ENCODE measurements around the gene RPS28. TPM values are rescaled to one million over a fixed set of nuclear protein-coding genes. Genes with fewer than 3 reads are reported as not detected.

Gene RPS28
- total and polyA plus RNA-seq, 2 donors: 1,209 to 1,415 TPM

Other genes with a start within 250 kb of the RPS28 start
- 0.61 TPM for gene FBN3, start 171.9 kb upstream of the RPS28 start, total RNA-seq
- gene FBN3, start 171.9 kb upstream of the RPS28 start, polyA plus RNA-seq: 0.16 TPM
- gene CERS4, start 112.1 kb upstream of the RPS28 start, total RNA-seq: 21.7 TPM
- 28.5 TPM for gene CERS4, start 112.1 kb upstream of the RPS28 start, polyA plus RNA-seq
- 24.7 TPM for gene CD320, start 13.1 kb upstream of the RPS28 start, total RNA-seq
- 31.9 TPM for gene CD320, start 13.1 kb upstream of the RPS28 start, polyA plus RNA-seq
- gene NDUFA7, start 121 bp upstream of the RPS28 start, total RNA-seq: 98.3 TPM
- gene NDUFA7, start 121 bp upstream of the RPS28 start, polyA plus RNA-seq: 110 TPM
- gene KANK3, start 21.8 kb downstream of the RPS28 start, total RNA-seq: 3.3 TPM
- gene KANK3, start 21.8 kb downstream of the RPS28 start, polyA plus RNA-seq: 6.0 TPM
- gene ANGPTL4, start 42.7 kb downstream of the RPS28 start, total RNA-seq: 0.42 TPM
- 14.4 TPM for gene ANGPTL4, start 42.7 kb downstream of the RPS28 start, polyA plus RNA-seq
- gene RAB11B, start 68.9 kb downstream of the RPS28 start, total RNA-seq: 5.6 TPM
- gene RAB11B, start 68.9 kb downstream of the RPS28 start, polyA plus RNA-seq: 81.9 TPM
- gene MARCHF2, start 91.8 kb downstream of the RPS28 start, total RNA-seq: 24.5 TPM
- 30.7 TPM for gene MARCHF2, start 91.8 kb downstream of the RPS28 start, polyA plus RNA-seq
- gene HNRNPM, start 123.5 kb downstream of the RPS28 start, total RNA-seq: 92.7 TPM
- 123 TPM for gene HNRNPM, start 123.5 kb downstream of the RPS28 start, polyA plus RNA-seq
- 0.80 TPM for gene PRAM1, start 181.1 kb downstream of the RPS28 start, total RNA-seq
- 7.5 TPM for gene PRAM1, start 181.1 kb downstream of the RPS28 start, polyA plus RNA-seq
- 2.1 TPM for gene ZNF414, start 192.7 kb downstream of the RPS28 start, total RNA-seq
- gene ZNF414, start 192.7 kb downstream of the RPS28 start, polyA plus RNA-seq: 27.6 TPM

Measured in thymus (tissue), 2 donors.